ENCODE measurements around the gene HSPG2.

DNA sequence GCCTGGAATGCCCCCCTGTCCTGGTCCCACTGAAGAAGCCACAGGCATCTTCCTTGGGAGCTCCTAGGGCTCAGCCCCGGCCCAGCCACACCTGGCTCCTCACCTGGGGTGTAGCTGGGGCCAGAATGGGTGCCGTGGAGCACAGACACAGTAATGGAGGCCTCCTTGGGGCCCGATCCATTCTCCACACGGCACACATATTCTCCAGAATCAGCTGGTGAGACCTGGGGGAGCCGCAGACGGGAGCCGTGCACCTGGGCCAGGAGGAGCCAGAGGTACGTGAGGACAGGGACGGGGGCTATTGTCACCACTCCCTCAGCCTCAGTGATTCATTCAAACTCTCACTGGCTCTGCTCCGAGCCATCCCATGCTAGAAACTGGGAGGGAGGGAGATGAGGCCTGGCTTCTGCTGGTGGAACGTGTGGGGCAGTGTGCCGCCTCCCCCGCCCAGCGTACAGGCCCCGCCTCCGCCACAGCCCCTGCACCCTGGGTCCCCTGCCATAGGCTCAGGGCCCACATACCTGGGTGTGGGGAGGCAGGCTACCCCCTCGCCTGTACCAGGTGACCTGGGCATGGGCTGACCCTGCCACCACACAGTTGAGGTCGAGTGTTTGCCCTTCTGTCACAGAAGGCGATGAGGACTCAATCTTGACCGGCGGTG is 82.9 kb downstream of the HSPG2 start:
- no peak for TF ChIP-seq POLR2AphosphoS5 (IDR thresholded peaks at IDR 0.05; ENCODE audit: insufficient read depth in 1 of 2, low read depth in 1 of 2)
- TF ChIP-seq, protein P1, sequence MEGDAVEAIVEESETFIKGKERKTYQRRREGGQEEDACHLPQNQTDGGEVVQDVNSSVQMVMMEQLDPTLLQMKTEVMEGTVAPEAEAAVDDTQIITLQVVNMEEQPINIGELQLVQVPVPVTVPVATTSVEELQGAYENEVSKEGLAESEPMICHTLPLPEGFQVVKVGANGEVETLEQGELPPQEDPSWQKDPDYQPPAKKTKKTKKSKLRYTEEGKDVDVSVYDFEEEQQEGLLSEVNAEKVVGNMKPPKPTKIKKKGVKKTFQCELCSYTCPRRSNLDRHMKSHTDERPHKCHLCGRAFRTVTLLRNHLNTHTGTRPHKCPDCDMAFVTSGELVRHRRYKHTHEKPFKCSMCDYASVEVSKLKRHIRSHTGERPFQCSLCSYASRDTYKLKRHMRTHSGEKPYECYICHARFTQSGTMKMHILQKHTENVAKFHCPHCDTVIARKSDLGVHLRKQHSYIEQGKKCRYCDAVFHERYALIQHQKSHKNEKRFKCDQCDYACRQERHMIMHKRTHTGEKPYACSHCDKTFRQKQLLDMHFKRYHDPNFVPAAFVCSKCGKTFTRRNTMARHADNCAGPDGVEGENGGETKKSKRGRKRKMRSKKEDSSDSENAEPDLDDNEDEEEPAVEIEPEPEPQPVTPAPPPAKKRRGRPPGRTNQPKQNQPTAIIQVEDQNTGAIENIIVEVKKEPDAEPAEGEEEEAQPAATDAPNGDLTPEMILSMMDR (IDR thresholded peaks at IDR 0.05): no peak
